Prostate gland (tissue), 2 donors: Measurements from ENCODE around the gene NEMP1. TPM values are rescaled to one million over a fixed set of nuclear protein-coding genes. Genes with fewer than 3 reads are reported as not detected.
"Not testable (repeated sequence)": the region's sequence is repeated elsewhere in the genome, so short reads cannot be mapped to it uniquely, and the experiment has no call there.

Experiments
- DNase-seq: peaks from one replicate; pipeline ENCODE4 v3.0.0-alpha.2; 2019; ENCODE audit warnings: low spot score
- H3K27ac ChIP-seq, 2 donors: fragments of 200-600 bp; sonication (generic); 2 replicates each; pipeline ENCODE4 v1.5.1; 2017 to 2019
- H3K27me3 ChIP-seq: fragments of 200-600 bp; sonication (generic); replicated peaks from 2 replicates; pipeline ENCODE4 v1.5.1; 2019; ENCODE audit not compliant: insufficient read depth
- H3K36me3 ChIP-seq, 2 donors: fragments of 200-600 bp; sonication (generic); 1 replicate in 1 of 2; 2 replicates in 1 of 2; pipeline versions ENCODE4 v1.5.1 to v1.8.1; 2017 to 2019
- H3K4me1 ChIP-seq: fragments of 200-600 bp; sonication (generic); replicated peaks from 2 replicates; pipeline ENCODE4 v1.5.1; 2019
- H3K4me3 ChIP-seq, 2 donors: fragments of 200-600 bp; sonication (generic); 2 replicates each; pipeline ENCODE4 v1.5.1; 2017 to 2019
- H3K9me3 ChIP-seq: fragments of 200-600 bp; sonication (generic); 2 replicates; pipeline ENCODE4 v1.5.1; 2017
- POLR2A ChIP-seq: fragments of 450-650 bp; IDR thresholded peaks from one replicate; pipeline ENCODE4 v1.6.1; 2016; ENCODE audit warnings: antibody characterized with exemption, mild to moderate bottlenecking
- POLR2AphosphoS5 ChIP-seq: sonication (generic); formaldehyde crosslinking; IDR thresholded peaks from one replicate; pipeline ENCODE4 v1.6.1; 2017; ENCODE audit warnings: antibody characterized with exemption
- WGBS: methylation state at CpG from one replicate; pipeline ENCODE4 v1.1.5; 2018; 5-methylcytosine and 5-hydroxymethylcytosine counted together
- intact Hi-C: fragments of 100-400 bp; cut with DNase I; formaldehyde crosslinking; loops from one replicate; pipeline ENCODE4 v1.14.2; 2022
- total RNA-seq, 2 donors: library from RNA; depleted of rRNA; stranded (reverse); fragments of >200 nt; gene quantifications; one replicate each; pipeline ENCODE4 v1.1.0, GENCODE V29; 2016
- TF ChIP-seq, protein P1 (sequence below), 4 experiments: fragments of 200-600 bp in 2 of 4; fragments of 450-650 bp in 2 of 4; sonication (generic) in 2 of 4; IDR thresholded peaks; 1 replicate in 3 of 4; 2 replicates in 1 of 4; pipeline ENCODE4 v1.5.1; 2016 to 2019; ENCODE audit warnings: antibody characterized with exemption in 4 of 4, mild to moderate bottlenecking in 2 of 4, moderate library complexity in 2 of 4

Gene NEMP1
- total RNA-seq, 2 donors from 2014 or later, result 10.8 to 13.0 TPM

DNA sequence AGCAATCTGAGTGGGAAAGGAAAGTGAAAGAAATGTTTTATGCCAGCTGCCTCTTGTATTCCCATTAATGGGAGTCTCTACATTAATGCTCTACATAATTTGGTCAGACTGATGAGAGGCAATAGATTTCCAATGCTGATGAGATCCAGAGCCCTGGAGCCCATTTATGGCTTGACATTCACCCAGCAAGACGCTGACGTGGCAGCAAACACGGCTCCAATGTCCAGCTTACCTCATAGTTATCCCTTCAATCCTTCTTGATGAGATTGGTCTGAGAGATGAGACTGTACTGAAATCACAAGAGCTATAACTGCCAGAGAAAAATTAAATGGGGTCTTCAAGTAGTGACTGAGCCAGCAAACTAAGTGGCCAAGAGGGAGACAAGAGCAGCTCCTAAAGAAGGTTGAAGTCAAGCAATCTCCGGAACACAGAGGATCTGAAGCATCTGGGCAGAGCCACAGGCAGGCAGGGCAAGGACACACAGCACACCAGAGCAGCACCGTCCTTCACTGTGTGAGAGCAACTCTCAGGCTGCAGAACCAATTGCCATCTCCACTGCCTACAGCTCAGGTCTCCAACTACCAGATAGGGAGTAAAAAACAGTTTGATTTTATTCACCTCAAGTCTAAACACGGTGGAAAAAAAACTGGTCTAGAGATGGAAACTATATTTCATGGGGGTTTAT is 21.4 kb downstream of the NEMP1 start:
- 87% methylated on average over 6 of the region's 6 CpGs for WGBS
- no peaks in the 10 kb centered on the region for H3K36me3 ChIP-seq
- H3K4me1 ChIP-seq, result no peaks in the 10 kb centered on the region
- H3K27ac ChIP-seq, result no peak overlapping the region
- no peaks in the 10 kb centered on the region for H3K27me3 ChIP-seq
- no peaks in the 10 kb centered on the region for H3K9me3 ChIP-seq
- H3K4me3 ChIP-seq, result no peak overlapping the region
- no peak for TF ChIP-seq POLR2AphosphoS5
- TF ChIP-seq, protein P1, sequence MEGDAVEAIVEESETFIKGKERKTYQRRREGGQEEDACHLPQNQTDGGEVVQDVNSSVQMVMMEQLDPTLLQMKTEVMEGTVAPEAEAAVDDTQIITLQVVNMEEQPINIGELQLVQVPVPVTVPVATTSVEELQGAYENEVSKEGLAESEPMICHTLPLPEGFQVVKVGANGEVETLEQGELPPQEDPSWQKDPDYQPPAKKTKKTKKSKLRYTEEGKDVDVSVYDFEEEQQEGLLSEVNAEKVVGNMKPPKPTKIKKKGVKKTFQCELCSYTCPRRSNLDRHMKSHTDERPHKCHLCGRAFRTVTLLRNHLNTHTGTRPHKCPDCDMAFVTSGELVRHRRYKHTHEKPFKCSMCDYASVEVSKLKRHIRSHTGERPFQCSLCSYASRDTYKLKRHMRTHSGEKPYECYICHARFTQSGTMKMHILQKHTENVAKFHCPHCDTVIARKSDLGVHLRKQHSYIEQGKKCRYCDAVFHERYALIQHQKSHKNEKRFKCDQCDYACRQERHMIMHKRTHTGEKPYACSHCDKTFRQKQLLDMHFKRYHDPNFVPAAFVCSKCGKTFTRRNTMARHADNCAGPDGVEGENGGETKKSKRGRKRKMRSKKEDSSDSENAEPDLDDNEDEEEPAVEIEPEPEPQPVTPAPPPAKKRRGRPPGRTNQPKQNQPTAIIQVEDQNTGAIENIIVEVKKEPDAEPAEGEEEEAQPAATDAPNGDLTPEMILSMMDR (IDR thresholded peaks at IDR 0.05), result no peak
- TF ChIP-seq POLR2A, result no peak
- intact Hi-C loops, result loop anchor here (5.0 kb wide), 1 partner anchor 50 kb away; the partner anchor contains the start of gene ZBTB39
- no peak for DNase-seq

DNA sequence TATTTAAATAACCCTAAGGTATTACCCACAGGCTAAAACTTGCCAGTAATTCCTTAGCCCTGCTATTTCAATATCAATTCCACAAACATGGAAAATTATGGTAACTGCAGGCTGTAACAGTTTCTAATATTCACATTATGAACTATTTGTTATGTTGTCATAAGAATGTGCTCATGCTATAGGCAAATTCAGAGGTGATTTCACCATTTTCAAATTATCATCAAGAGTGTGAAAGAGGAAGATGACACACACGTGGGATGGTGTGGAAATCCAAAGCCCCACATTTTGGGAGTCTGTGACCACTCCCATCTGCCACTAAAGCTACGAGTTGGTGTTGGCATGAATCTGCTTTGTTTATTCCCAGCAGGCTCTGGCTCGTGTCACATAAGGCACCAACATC is 22.8 kb downstream of the NEMP1 start:
- 64% methylated on average over 3 of the region's 3 CpGs for WGBS
- H3K4me3 ChIP-seq, result no peak overlapping the region
- no peaks in the 10 kb centered on the region for H3K9me3 ChIP-seq
- H3K27me3 ChIP-seq, result no peaks in the 10 kb centered on the region
- no peak for DNase-seq
- no peaks in the 10 kb centered on the region for H3K36me3 ChIP-seq
- TF ChIP-seq POLR2A (no peak), POLR2AphosphoS5 (no peak)
- TF ChIP-seq, protein P1 (IDR thresholded peaks at IDR 0.05), result no peak
- intact Hi-C loops, result loop anchor here (5.0 kb wide), 1 partner anchor 49 kb away; the partner anchor contains the start of gene ZBTB39
- no peak overlapping the region for H3K27ac ChIP-seq
- no peaks in the 10 kb centered on the region for H3K4me1 ChIP-seq

DNA sequence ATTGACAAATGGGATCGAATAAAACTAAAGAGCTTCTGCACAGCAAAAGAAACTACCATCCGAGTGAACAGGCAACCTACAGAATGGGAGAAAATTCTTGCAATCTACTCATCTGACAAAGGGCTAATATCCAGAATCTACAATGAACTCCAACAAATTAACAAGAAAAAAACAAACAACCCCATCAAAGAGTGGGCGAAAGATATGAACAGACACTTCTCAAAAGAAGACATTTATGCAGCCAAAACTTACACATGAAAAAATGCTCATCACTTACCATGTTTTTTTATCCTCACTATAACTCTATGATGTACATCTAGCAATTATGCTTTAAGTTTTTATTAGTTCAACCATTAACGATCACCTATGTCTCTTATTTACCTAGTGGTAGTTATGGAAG is 24.7 kb downstream of the NEMP1 start:
- H3K36me3 ChIP-seq, H3K27ac ChIP-seq, H3K27me3 ChIP-seq, H3K4me1 ChIP-seq, intact Hi-C loops, H3K9me3 ChIP-seq, DNase-seq, H3K4me3 ChIP-seq: not testable (repeated sequence)
- WGBS, result 91% methylated on average over 4 of the region's 4 CpGs

DNA sequence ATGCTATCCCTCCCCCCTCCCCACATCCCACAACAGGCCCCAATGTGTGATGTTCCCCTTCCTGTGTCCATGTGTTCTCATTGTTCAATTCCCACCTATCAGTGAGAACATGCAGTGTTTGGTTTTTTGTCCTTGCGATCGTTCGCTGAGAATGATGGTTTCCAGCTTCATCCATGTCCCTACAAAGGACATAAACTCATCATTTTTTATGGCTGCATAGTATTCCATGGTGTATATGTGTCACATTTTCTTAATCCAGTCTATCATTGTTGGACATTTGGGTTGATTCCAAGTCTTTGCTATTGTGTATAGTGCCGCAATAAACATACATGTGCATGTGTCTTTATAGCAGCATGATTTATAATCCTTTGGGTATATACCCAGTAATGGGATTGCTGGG is 25.4 kb downstream of the NEMP1 start:
- DNase-seq, intact Hi-C loops: not testable (repeated sequence)
- WGBS, result 98% methylated on average over 4 of the region's 4 CpGs

DNA sequence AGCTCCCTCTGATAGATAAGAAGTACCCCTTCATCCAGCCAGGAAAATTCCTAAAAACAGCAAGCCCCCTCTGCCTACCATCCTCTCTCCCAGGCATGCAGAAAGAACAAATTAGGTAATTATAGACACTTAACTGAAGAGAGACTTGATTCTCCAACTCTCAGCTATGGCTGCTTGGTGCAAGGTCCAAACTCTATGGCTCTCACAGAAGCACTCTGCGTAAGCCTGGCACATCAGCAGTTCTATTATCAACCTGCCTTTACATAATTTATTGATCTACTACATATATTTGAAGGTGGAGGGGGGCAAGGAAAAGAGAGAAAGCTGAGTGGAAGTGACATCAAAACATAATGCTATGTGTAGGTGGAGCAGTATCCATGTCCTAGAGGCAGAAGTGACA is 27.6 kb downstream of the NEMP1 start:
- Histone ChIP-seq H3K4me3 (no peak overlapping the region), H3K36me3 (no peaks in the 10 kb centered on the region), H3K27me3 (no peaks in the 10 kb centered on the region), H3K9me3 (no peaks in the 10 kb centered on the region), H3K4me1 (no peaks in the 10 kb centered on the region), H3K27ac (no peak overlapping the region)
- 92% methylated on average over 1 of the region's 1 CpG for WGBS
- intact Hi-C loops, result no loop called here
- no peak for DNase-seq
- no peak for TF ChIP-seq POLR2A

More for the DNA sequence above, 25.4 kb downstream of the NEMP1 start:
- H3K27me3 ChIP-seq, H3K36me3 ChIP-seq, H3K9me3 ChIP-seq, H3K4me3 ChIP-seq, H3K4me1 ChIP-seq, H3K27ac ChIP-seq: not testable (repeated sequence)

DNA sequence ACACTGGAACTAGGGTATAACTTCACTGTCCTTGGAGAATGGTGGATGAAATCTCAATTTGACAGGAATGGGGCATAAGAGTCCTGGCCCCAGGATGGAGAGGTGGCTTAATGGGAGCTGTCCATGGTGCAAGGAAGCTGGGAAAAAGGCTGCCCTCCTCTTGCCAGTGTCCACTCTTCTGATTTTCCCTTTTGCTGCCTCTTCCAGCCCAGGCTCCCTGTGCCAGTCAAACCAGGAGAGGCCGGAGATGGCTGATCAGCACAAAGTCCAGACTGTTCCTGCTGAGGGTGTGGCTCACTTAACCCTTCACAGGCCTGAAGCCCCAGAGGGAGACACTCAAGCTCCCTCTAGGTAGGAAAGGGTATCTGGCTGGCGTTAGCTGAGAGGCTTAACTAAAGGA is 28.7 kb downstream of the NEMP1 start, which contains the start of gene MYO1A:
Gene MYO1A, minus strand, starts transcription at position 240 of the 400 bp plus-strand sequence. CDS start 1,806 bp downstream, outside the sequence.
- no peaks in the 10 kb centered on the region for H3K4me1 ChIP-seq
- H3K4me3 ChIP-seq, result no peak within 1 kb of the TSS
- H3K27me3 ChIP-seq, result no peaks in the 10 kb centered on the region
- H3K27ac ChIP-seq, result no peak within 1 kb of the TSS
- 26% methylated on average over 2 of the region's 2 CpGs for WGBS
- TF ChIP-seq POLR2A (no peak), POLR2AphosphoS5 (no peak)
- TF ChIP-seq, protein P1 (IDR thresholded peaks at IDR 0.05), result no peak
- intact Hi-C loops, result no loop called here
- DNase-seq, result no peak
- no peaks in the 10 kb centered on the region for H3K36me3 ChIP-seq
- H3K9me3 ChIP-seq, result no peaks in the 10 kb centered on the region
